Measurements from ENCODE around the gene CSNK1G2. TPM values are rescaled to one million over a fixed set of nuclear protein-coding genes. Genes with fewer than 3 reads are reported as not detected.

The CSNK1G2 gene
- total RNA-seq, 4 donors from 2014 or later: 37.9 to 42.9 (median 38.1) TPM

DNA sequence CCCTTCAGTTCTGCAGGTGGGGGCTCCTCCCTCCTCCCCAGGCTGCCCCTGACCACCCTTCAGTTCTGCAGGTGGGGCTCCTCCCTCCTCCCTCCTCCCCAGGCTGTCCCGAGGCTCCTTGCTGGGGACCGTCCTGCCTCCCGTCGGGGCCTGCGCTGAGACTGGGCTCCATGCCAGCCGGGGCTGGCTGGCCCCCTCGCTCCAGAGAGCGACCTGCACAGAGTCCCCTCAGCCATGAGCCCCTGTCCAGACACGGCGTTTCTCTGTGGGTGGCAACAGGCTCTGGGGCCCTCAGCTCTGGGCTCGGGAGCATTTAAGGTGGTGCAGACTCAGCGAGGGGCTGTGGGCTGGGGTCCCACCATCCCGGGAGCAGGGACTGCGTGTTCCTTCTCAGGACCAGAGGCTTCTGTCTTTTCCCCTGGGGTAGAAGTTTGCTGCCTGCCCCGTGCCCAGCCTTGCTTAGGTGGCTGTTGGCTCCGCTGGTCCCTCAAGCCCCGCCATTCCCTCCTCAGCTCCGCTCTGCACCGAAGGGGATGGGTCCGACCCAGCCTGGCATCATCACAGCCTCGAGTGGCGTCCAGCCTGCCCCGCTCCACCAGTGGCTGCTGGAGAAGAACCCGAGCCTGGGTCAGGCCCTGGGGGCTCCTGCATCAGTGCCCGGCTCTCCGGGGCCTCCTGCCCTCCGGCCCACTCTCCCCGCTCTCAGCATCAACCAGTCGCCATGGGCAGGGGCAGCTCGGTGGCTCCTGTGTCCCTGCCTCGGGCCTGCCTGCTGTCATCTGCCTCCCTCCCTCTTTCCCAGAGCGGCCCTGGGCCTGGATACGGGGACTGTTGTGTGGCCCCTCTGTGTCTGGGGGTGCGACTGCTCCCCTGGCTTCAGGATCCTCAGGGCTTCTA is 27.6 kb downstream of the CSNK1G2 start:
- H3K27me3 ChIP-seq: no peaks in the 10 kb centered on the region
- H3K4me3 ChIP-seq: no peak overlapping the region
- H3K9me3 ChIP-seq: no peaks in the 10 kb centered on the region
- in situ Hi-C loops (cut with MboI; ENCODE audit: low sequenced_read_pairs in 4 of 4) (no loop called here), intact Hi-C loops (cut with DNase I; ENCODE audit: low total_unique reads) (no loop called here)
- H3K4me1 ChIP-seq: no peaks in the 10 kb centered on the region
- TF ChIP-seq POLR2A (IDR thresholded peaks at IDR 0.05): no peak
- no peak for TF ChIP-seq CTCF (IDR thresholded peaks at IDR 0.05 in 4 of 5, conservative IDR thresholded peaks at IDR 0.05 in 1 of 5)
- no peak for DNase-seq
- peaks cover 0 to 7% of the 10 kb centered on the region in 2 donors for H3K36me3 ChIP-seq
- ATAC-seq: no peak
- H3K27ac ChIP-seq: no peak overlapping the region

DNA sequence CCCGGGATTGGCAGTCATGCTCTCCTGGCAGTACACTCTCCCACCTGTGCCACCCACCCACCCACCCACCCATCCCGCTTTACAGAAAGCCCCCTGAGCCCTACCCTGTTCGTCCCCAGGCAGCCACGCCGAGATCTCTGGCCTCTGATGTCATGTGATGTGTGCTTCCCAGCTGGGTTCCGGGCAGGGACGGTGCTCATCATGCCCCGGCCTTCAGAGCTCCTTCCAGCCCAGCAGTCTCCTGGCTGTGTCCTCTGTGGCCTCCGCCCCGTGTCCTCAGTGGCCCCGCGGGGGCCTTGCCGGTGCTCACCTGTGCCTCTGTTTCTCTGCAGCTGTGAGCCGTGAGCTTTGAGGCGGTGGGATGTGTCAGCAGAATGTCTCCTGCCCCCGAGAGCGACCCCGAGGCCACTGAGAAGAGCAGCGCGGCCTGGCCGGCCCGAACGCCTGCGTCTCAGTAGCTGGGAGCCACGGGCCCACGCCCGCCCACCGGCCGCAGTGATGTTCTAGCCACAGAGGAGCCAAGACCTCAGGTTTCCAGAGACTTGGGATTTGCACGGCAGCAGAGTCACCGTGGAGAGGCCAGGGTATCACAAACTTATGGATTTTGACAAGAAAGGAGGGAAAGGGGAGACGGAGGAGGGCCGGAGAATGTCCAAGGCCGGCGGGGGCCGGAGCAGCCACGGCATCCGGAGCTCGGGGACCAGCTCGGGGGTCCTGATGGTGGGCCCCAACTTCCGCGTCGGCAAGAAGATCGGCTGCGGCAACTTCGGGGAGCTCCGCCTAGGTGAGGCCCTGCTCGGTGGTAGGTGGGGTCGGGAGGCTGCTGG is 28.4 kb downstream of the CSNK1G2 start:
- TF ChIP-seq POLR2A (IDR thresholded peaks at IDR 0.05) (no peak), CTCF (IDR thresholded peaks at IDR 0.05 in 4 of 5, conservative IDR thresholded peaks at IDR 0.05 in 1 of 5) (no peak)
- no peaks in the 10 kb centered on the region for H3K27me3 ChIP-seq
- no peaks in the 10 kb centered on the region for H3K4me1 ChIP-seq
- DNase-seq (no peak), ATAC-seq (no peak)
- intact Hi-C loops (cut with DNase I; ENCODE audit: low total_unique reads): no loop called here
- no peaks in the 10 kb centered on the region for H3K9me3 ChIP-seq
- in situ Hi-C loops (cut with MboI; ENCODE audit: low sequenced_read_pairs in 4 of 4): no loop called here
- H3K27ac ChIP-seq: no peak overlapping the region
- peaks cover 0 to 7% of the 10 kb centered on the region in 2 donors for H3K36me3 ChIP-seq
- H3K4me3 ChIP-seq: no peak overlapping the region

GRCh38 chr19:1970003-1970805 is 29.2 kb downstream of the CSNK1G2 start:
- ATAC-seq (no peak), DNase-seq (no peak)
- Histone ChIP-seq H3K27me3 (no peaks in the 10 kb centered on the region), H3K4me1 (no peaks in the 10 kb centered on the region), H3K36me3 (peaks cover 0 to 7% of the 10 kb centered on the region in 2 donors), H3K4me3 (no peak overlapping the region), H3K27ac (no peak overlapping the region), H3K9me3 (no peaks in the 10 kb centered on the region)
- intact Hi-C loops (cut with DNase I; ENCODE audit: low total_unique reads) (no loop called here), in situ Hi-C loops (cut with MboI; ENCODE audit: low sequenced_read_pairs in 4 of 4) (no loop called here)
- TF ChIP-seq POLR2A (IDR thresholded peaks at IDR 0.05) (no peak), CTCF (IDR thresholded peaks at IDR 0.05 in 4 of 5, conservative IDR thresholded peaks at IDR 0.05 in 1 of 5) (no peak)

- Histone ChIP-seq H3K4me3 (no peak overlapping the region), H3K27ac (no peak overlapping the region), H3K9me3 (no peaks in the 10 kb centered on the region), H3K27me3 (no peaks in the 10 kb centered on the region), H3K36me3 (peaks cover 0 to 7% of the 10 kb centered on the region in 2 donors), H3K4me1 (no peaks in the 10 kb centered on the region)
- TF ChIP-seq CTCF (IDR thresholded peaks at IDR 0.05 in 4 of 5, conservative IDR thresholded peaks at IDR 0.05 in 1 of 5): no peak
- no peak for TF ChIP-seq POLR2A (IDR thresholded peaks at IDR 0.05)
- DNase-seq (no peak), ATAC-seq (no peak)
- intact Hi-C loops (cut with DNase I; ENCODE audit: low total_unique reads): no loop called here
- in situ Hi-C loops (cut with MboI; ENCODE audit: low sequenced_read_pairs in 4 of 4): no loop called here
Observed at GRCh38 chr19:1970806-1971502, 30.0 kb downstream of the CSNK1G2 start.

All from gastrocnemius medialis (tissue), 4 donors.